H1 (cell line): ENCODE measurements around the gene SMG1. TPM values are rescaled to one million over a fixed set of nuclear protein-coding genes. Genes with fewer than 3 reads are reported as not detected.
"Not testable (repeated sequence)": the region's sequence is repeated elsewhere in the genome, so short reads cannot be mapped to it uniquely, and the experiment has no call there.

ENCODE experiments used
- CTCF ChIA-PET: fragments of 300-600 bp; sonication (Branson Sonifier 250); formaldehyde crosslinking; loops from one replicate; lab custom pipeline; 2021; ENCODE audit not compliant: partially characterized antibody; lab: Charles Lee
- POLR2A ChIA-PET: fragments of 300-600 bp; sonication (Branson Sonifier 250); formaldehyde crosslinking; loops from one replicate; lab custom pipeline; 2021; ENCODE audit warnings: inconsistent platforms; ENCODE audit not compliant: partially characterized antibody; lab: Charles Lee
- DNase-seq, 2 experiments: peaks; one replicate each; pipeline versions ENCODE4 v3.0.0 to v3.0.0-alpha.2; 2010 to 2022; ENCODE audit warnings: low spot score in 2 of 2, low read depth in 1 of 2, mixed read lengths in 1 of 2
- FAIRE-seq: peaks from 2 replicates; lab custom pipeline; 2011; peaks lifted over from hg19 to GRCh38; lab: Jason Lieb, UNC
- H2AFZ ChIP-seq: 2 replicates; pipeline ENCODE4 v1.8.1; 2012; ENCODE audit warnings: low read length, inconsistent platforms
- H2AK5ac ChIP-seq: 2 replicates; pipeline ENCODE4 v1.6.1; 2013; ENCODE audit warnings: low read depth, low read length
- H2BK120ac ChIP-seq: replicated peaks from 2 replicates; pipeline ENCODE3; 2013; ENCODE audit warnings: low read depth, low read length, inconsistent platforms
- H2BK12ac ChIP-seq: 2 replicates; pipeline ENCODE4 v1.6.1; 2013; ENCODE audit warnings: low read depth, low read length
- H2BK15ac ChIP-seq: 2 replicates; pipeline ENCODE4 v1.6.1; 2013; ENCODE audit warnings: low read length
- H2BK20ac ChIP-seq: 2 replicates; pipeline ENCODE4 v1.6.1; 2013; ENCODE audit warnings: low read length
- H2BK5ac ChIP-seq: 2 replicates; pipeline ENCODE4 v1.6.1; 2013; ENCODE audit warnings: low read depth, low read length
- H3K14ac ChIP-seq: 2 replicates; pipeline ENCODE4 v1.6.1; 2013; ENCODE audit warnings: inconsistent platforms; ENCODE audit not compliant: insufficient read length
- H3K18ac ChIP-seq: 2 replicates; pipeline ENCODE4 v1.6.1; 2013; ENCODE audit warnings: low read length; ENCODE audit errors: extremely low read depth
- H3K23ac ChIP-seq: 2 replicates; pipeline ENCODE4 v1.6.1; 2013; ENCODE audit warnings: inconsistent platforms; ENCODE audit not compliant: insufficient read length
- H3K23me2 ChIP-seq: 2 replicates; pipeline ENCODE4 v1.6.1; 2013; ENCODE audit warnings: low read depth, low read length
- H3K27ac ChIP-seq: 2 replicates; pipeline ENCODE4 v1.6.1; 2011; ENCODE audit warnings: low read depth, low read length, inconsistent platforms
- H3K27me3 ChIP-seq, 4 experiments: replicated peaks in 1 of 4; 1 replicate in 1 of 4; 2 replicates in 3 of 4; pipeline versions ENCODE4 v1.6.1 to v1.8.1; 2011 to 2013; ENCODE audit warnings: low read length in 3 of 4, mild to moderate bottlenecking in 3 of 4, inconsistent platforms in 2 of 4, mixed read lengths in 2 of 4, moderate library complexity in 1 of 4; ENCODE audit not compliant: control insufficient read depth in 3 of 4, insufficient read depth in 3 of 4; ENCODE audit errors: extremely low read depth in 1 of 4
- H3K36me3 ChIP-seq, 4 experiments: 2 replicates each; pipeline versions ENCODE4 v1.6.1 to v1.8.1; 2011 to 2013; ENCODE audit warnings: mild to moderate bottlenecking in 4 of 4, low read length in 3 of 4, moderate library complexity in 2 of 4, control low read depth in 1 of 4, inconsistent platforms in 1 of 4; ENCODE audit not compliant: insufficient read depth in 4 of 4, control insufficient read depth in 2 of 4
- H3K4ac ChIP-seq: replicated peaks from 2 replicates; pipeline ENCODE3; 2013; ENCODE audit warnings: low read length, low read depth, mixed read lengths, inconsistent platforms; ENCODE audit not compliant: insufficient read length
- H3K4me1 ChIP-seq, 4 experiments: replicated peaks in 1 of 4; 1 replicate in 1 of 4; 2 replicates in 3 of 4; pipeline versions ENCODE4 v1.6.1 to v1.8.1; 2011 to 2013; ENCODE audit warnings: low read length in 3 of 4, inconsistent platforms in 2 of 4, mixed read lengths in 1 of 4; ENCODE audit not compliant: insufficient read depth in 4 of 4, control insufficient read depth in 3 of 4
- H3K4me2 ChIP-seq, 2 experiments: 2 replicates each; pipeline versions ENCODE4 v1.6.1 to v1.8.1; 2011 to 2013; ENCODE audit warnings: low read depth in 2 of 2, low read length in 2 of 2, control low read depth in 1 of 2, inconsistent platforms in 1 of 2, mild to moderate bottlenecking in 1 of 2; ENCODE audit not compliant: insufficient read depth in 1 of 2
- H3K4me3 ChIP-seq, 4 experiments: fragments of 200-600, 300-600 bp in 1 of 4; sonication (generic), shearing (Covaris generic), sonication (Bioruptor Twin) in 1 of 4; 2 replicates each; pipeline versions ENCODE4 v1.5.1 to v1.8.1; 2011 to 2016; ENCODE audit warnings: low read length in 4 of 4, low read depth in 3 of 4, control low read depth in 2 of 4, inconsistent platforms in 2 of 4, mild to moderate bottlenecking in 2 of 4, mixed read lengths in 1 of 4, moderate library complexity in 1 of 4; ENCODE audit not compliant: insufficient read depth in 2 of 4; ENCODE audit errors: extremely low read depth in 1 of 4
- H3K56ac ChIP-seq: replicated peaks from 2 replicates; pipeline ENCODE3; 2013; ENCODE audit warnings: low read depth, mild to moderate bottlenecking, mixed read lengths, low read length, inconsistent platforms; ENCODE audit not compliant: insufficient read length
- H3K79me1 ChIP-seq: 2 replicates; pipeline ENCODE4 v1.6.1; 2013; ENCODE audit warnings: low read depth, low read length, control low read depth
- H3K79me2 ChIP-seq, 2 experiments: 2 replicates each; pipeline versions ENCODE4 v1.6.1 to v1.8.1; 2012 to 2013; ENCODE audit warnings: low read length in 2 of 2, mild to moderate bottlenecking in 2 of 2, inconsistent platforms in 1 of 2; ENCODE audit not compliant: insufficient read depth in 2 of 2, control insufficient read depth in 1 of 2
- H3K9ac ChIP-seq, 4 experiments: replicated peaks in 1 of 4; 1 replicate in 1 of 4; 2 replicates in 3 of 4; pipeline versions ENCODE4 v1.6.1 to v1.8.1; 2011 to 2013; ENCODE audit warnings: low read depth in 3 of 4, low read length in 3 of 4, control low read depth in 2 of 4, mild to moderate bottlenecking in 2 of 4, moderate library complexity in 2 of 4, inconsistent platforms in 1 of 4; ENCODE audit errors: extremely low read depth in 1 of 4
- H3K9me3 ChIP-seq, 2 experiments: 2 replicates each; pipeline versions ENCODE4 v1.6.1 to v1.8.1; 2012 to 2013; ENCODE audit warnings: mild to moderate bottlenecking in 2 of 2, moderate library complexity in 2 of 2, control low read depth in 1 of 2, inconsistent platforms in 1 of 2, low read depth in 1 of 2, low read length in 1 of 2, mixed read lengths in 1 of 2; ENCODE audit not compliant: insufficient read depth in 2 of 2
- H4K20me1 ChIP-seq, 2 experiments: replicated peaks in 1 of 2; 2 replicates each; pipeline versions ENCODE3 to v1.8.1; 2011 to 2013; ENCODE audit warnings: inconsistent platforms in 2 of 2, low read length in 2 of 2, mild to moderate bottlenecking in 1 of 2; ENCODE audit not compliant: insufficient read depth in 2 of 2, control insufficient read depth in 1 of 2
- H4K5ac ChIP-seq: 2 replicates; pipeline ENCODE4 v1.6.1; 2013; ENCODE audit warnings: low read length, low read depth, mixed read lengths, inconsistent platforms; ENCODE audit not compliant: insufficient read length
- H4K8ac ChIP-seq: 2 replicates; pipeline ENCODE4 v1.8.0; 2013; ENCODE audit warnings: mild to moderate bottlenecking, moderate library complexity, low read length, inconsistent platforms; ENCODE audit not compliant: insufficient read depth; ENCODE audit errors: extremely low read depth
- H4K91ac ChIP-seq: replicated peaks from 2 replicates; pipeline ENCODE3; 2013; ENCODE audit warnings: low read length, mixed read lengths, inconsistent platforms; ENCODE audit not compliant: insufficient read length
- WGBS, 2 experiments: shearing (Covaris generic) in 1 of 2; methylation state at CpG; one replicate each; pipeline versions ENCODE4 v1.1.6 to v1.1.7; 2013 to 2015; ENCODE audit warnings: low lambda C conversion rate in 2 of 2, mixed read lengths in 2 of 2, inconsistent platforms in 1 of 2, low coverage in 1 of 2, missing lambda C conversion rate in 1 of 2; ENCODE audit not compliant: insufficient replicate concordance in 2 of 2, insufficient coverage in 1 of 2, insufficient read length in 1 of 2; ENCODE audit errors: extremely low coverage in 1 of 2, missing lambda C conversion rate in 1 of 2; 5-methylcytosine and 5-hydroxymethylcytosine counted together
- polyA plus RNA-seq, 7 experiments: library from polyadenylated mRNA; depleted of rRNA in 3 of 7; stranded (reverse) in 5 of 7; unstranded in 2 of 7; fragments of >200 nt in 5 of 7; fragments of 200-250 nt in 2 of 7; gene quantifications; 1 replicate in 5 of 7; 2 replicates in 1 of 7; 4 replicates in 1 of 7; pipeline versions ENCODE4 v1.2.1 to v1.2.3, GENCODE V29; 2011 to 2013; ENCODE audit warnings: missing spikeins in 2 of 7, mixed read lengths in 2 of 7
- total RNA-seq: library from RNA; stranded (reverse); fragmentation: NEBNext Ultra II Directional; extraction: Animal tissue kit (Norgen Biotek cat#: 25700); gene quantifications from 2 replicates; pipeline ENCODE4 v1.2.1, GENCODE V29; 2021

Gene SMG1
- total and polyA plus RNA-seq, 2 of the 8 experiments (the other 6 are each of a cell fraction or from before 2014, with no cell fraction given) = 14.9 to 90.6 TPM

DNA sequence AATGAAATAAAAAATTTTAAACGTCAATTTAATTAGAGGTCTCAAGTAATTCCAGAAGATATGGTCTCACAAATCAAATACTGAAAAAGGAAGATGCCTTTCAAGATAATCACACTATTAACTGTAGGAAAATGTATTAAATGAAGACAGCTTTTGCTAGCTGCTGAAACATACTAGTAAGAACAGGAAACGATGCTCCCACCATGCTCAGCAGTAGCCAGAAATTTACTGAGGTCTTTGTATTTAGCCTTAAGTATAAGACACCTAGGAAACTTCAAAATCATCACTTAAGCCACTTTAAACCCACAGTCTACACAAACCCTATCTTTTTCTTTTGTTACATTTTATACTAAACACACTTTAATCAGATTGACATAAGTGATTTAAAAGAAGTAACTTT, 16.6 kb downstream of the SMG1 start:
- H4K5ac ChIP-seq, H2AK5ac ChIP-seq, H3K4ac ChIP-seq, FAIRE-seq, CTCF ChIA-PET, H2AFZ ChIP-seq, H3K23me2 ChIP-seq, H3K27ac ChIP-seq, H4K8ac ChIP-seq, H3K36me3 ChIP-seq, H3K4me1 ChIP-seq, H3K4me3 ChIP-seq, H3K79me1 ChIP-seq, H3K9ac ChIP-seq, H3K23ac ChIP-seq, DNase-seq, H3K56ac ChIP-seq, H4K91ac ChIP-seq, H3K14ac ChIP-seq, H3K27me3 ChIP-seq, H2BK12ac ChIP-seq, H3K4me2 ChIP-seq, POLR2A ChIA-PET, H3K18ac ChIP-seq, H2BK5ac ChIP-seq, H2BK120ac ChIP-seq, H2BK20ac ChIP-seq, H3K9me3 ChIP-seq, H2BK15ac ChIP-seq, H4K20me1 ChIP-seq: not testable (repeated sequence)
- 100% methylated on average over 2 of the region's 2 CpGs; no CpG with 5 or more reads in 1 of the 2 experiments for WGBS, 2 experiments
- peaks cover 0 to 95% of the 10 kb centered on the region in 2 experiments; a peak in 3 of 4 replicates for H3K79me2 ChIP-seq

DNA sequence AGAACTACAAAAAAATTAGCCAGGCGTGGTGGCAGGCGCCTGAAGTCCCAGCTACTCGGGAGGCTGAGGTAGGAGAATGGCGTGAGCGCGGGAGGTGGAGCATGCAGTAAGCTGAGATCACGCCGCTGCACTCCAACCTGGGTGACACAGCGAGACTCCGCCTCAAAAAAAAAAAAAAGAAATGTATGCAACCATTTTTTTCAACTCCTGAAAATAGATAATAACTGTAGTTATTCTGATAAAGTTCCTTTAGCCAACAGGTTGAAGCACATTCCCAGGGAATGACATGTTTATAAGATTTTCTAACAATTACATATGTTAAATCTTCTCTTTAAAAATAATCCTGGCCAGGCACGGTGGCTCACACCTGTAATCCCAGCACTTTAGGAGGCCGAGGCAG, 17.5 kb downstream of the SMG1 start:
- CTCF ChIA-PET, FAIRE-seq: not testable (repeated sequence)

More for the DNA sequence above, 17.5 kb downstream of the SMG1 start:
- DNase-seq, H2BK20ac ChIP-seq, POLR2A ChIA-PET, H2BK5ac ChIP-seq, H3K56ac ChIP-seq, H4K5ac ChIP-seq, H3K36me3 ChIP-seq, H2AFZ ChIP-seq, H3K4me3 ChIP-seq, H4K91ac ChIP-seq, H2BK12ac ChIP-seq, H3K4me2 ChIP-seq, H3K18ac ChIP-seq, H2BK120ac ChIP-seq, H3K9ac ChIP-seq, H3K23me2 ChIP-seq, H3K14ac ChIP-seq, H4K20me1 ChIP-seq, H2BK15ac ChIP-seq, H3K27me3 ChIP-seq, H4K8ac ChIP-seq, H3K4me1 ChIP-seq, H3K9me3 ChIP-seq, H2AK5ac ChIP-seq, H3K79me1 ChIP-seq, H3K23ac ChIP-seq, H3K4ac ChIP-seq, H3K27ac ChIP-seq: not testable (repeated sequence)
- 92% methylated on average over 10 of the region's 12 CpGs; no CpG with 5 or more reads in 1 of the 2 experiments for WGBS, 2 experiments
- peaks cover 0 to 93% of the 10 kb centered on the region in 2 experiments; a peak in 3 of 4 replicates for H3K79me2 ChIP-seq
